Activated T-helper 1 cell treated with Interleukin-2 at 50 U/mL for 16 hours (primary cell): ENCODE results near the gene ANKRD13C.
"Not testable (repeated sequence)": the region's sequence is repeated elsewhere in the genome, so short reads cannot be mapped to it uniquely, and the experiment has no call there.

ENCODE experiments used
- DNase-seq: peaks from one replicate; pipeline ENCODE4 v3.0.0-alpha.2; 2020; ENCODE audit warnings: low read depth

Gene ANKRD13C

GRCh38 chr1:70354332-70355110 lies at the start of gene ANKRD13C:
Gene ANKRD13C (minus strand): TSS chr1:70354722. CDS start chr1:70354408, 314 bp downstream.
- peak; percentile 78 for DNase-seq

- DNase-seq: no peak
Observed at GRCh38 chr1:70403759-70404158, 49.2 kb upstream of the ANKRD13C start.

- no peak for DNase-seq
Observed at GRCh38 chr1:70401974-70402373, 47.5 kb upstream of the ANKRD13C start.

- no peak for DNase-seq
Observed at GRCh38 chr1:70400335-70400734, 45.8 kb upstream of the ANKRD13C start.

GRCh38 chr1:70397013-70397412 lies 42.5 kb upstream of the ANKRD13C start:
- no peak for DNase-seq

GRCh38 chr1:70396607-70397006 lies 42.1 kb upstream of the ANKRD13C start:
- DNase-seq: no peak

- DNase-seq: no peak
Observed at GRCh38 chr1:70392626-70393025, 38.1 kb upstream of the ANKRD13C start.

- no peak for DNase-seq
Observed at GRCh38 chr1:70387507-70387906, 33.0 kb upstream of the ANKRD13C start.

GRCh38 chr1:70386121-70386520 lies 31.6 kb upstream of the ANKRD13C start:
- DNase-seq: no peak

GRCh38 chr1:70385477-70385876 lies 31.0 kb upstream of the ANKRD13C start:
- no peak for DNase-seq

- no peak for DNase-seq
Observed at GRCh38 chr1:70384542-70384941, 30.0 kb upstream of the ANKRD13C start.

GRCh38 chr1:70383483-70383882 lies 29.0 kb upstream of the ANKRD13C start:
- DNase-seq: no peak

GRCh38 chr1:70382682-70383081 lies 28.2 kb upstream of the ANKRD13C start:
- no peak for DNase-seq

- no peak for DNase-seq
Observed at GRCh38 chr1:70376196-70376595, 21.7 kb upstream of the ANKRD13C start.

- DNase-seq: not testable (repeated sequence)
Observed at GRCh38 chr1:70373580-70373979, 19.1 kb upstream of the ANKRD13C start.

- no peak for DNase-seq
Observed at GRCh38 chr1:70372426-70372825, 17.9 kb upstream of the ANKRD13C start.

GRCh38 chr1:70371586-70371985 lies 17.1 kb upstream of the ANKRD13C start:
- DNase-seq: not testable (repeated sequence)

- not testable (repeated sequence) for DNase-seq
Observed at GRCh38 chr1:70367397-70367796, 12.9 kb upstream of the ANKRD13C start.

GRCh38 chr1:70366997-70367396 lies 12.5 kb upstream of the ANKRD13C start:
- DNase-seq: not testable (repeated sequence)

- DNase-seq: not testable (repeated sequence)
Observed at GRCh38 chr1:70366425-70366952, 12.0 kb upstream of the ANKRD13C start.

- DNase-seq: no peak
Observed at GRCh38 chr1:70364439-70364838, 9.9 kb upstream of the ANKRD13C start.

- no peak for DNase-seq
Observed at GRCh38 chr1:70361727-70362398, 7.3 kb upstream of the ANKRD13C start.

GRCh38 chr1:70360321-70360720 lies 5.8 kb upstream of the ANKRD13C start:
- no peak for DNase-seq
